ENCODE results near the gene MRAP. TPM values are rescaled to one million over a fixed set of nuclear protein-coding genes. Genes with fewer than 3 reads are reported as not detected.
"Not testable (repeated sequence)": the region's sequence is repeated elsewhere in the genome, so short reads cannot be mapped to it uniquely, and the experiment has no call there.

MRAP gene
- total RNA-seq, 1 donor from 2014 or later, result 3.4 TPM

DNA sequence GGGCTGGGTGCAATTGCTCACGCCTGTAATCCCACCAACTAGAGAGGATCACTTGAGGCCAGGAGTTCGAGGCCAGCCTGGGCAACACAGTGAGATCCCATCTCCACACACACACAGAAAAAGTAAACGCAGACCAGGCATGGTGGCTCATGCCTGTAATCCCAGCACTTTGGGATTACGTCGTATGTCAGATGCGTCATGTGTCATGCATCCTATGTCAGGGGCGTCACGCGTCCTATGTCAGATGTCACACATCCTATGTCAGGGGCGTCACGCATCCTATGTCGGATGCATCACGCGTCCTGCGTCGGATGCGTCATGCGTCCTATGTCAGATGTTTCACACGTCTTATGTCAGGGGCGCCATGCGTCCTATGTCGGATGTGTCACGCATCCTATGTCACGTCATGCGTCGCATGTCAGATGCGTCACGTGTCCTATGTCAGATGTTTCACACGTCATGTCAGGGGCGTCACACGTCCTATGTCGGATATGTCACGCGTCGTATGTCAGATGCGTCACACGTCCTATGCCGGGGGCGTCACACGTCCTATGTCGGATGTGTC lies 1.5 kb downstream of the MRAP start:
- no peak for DNase-seq

DNA sequence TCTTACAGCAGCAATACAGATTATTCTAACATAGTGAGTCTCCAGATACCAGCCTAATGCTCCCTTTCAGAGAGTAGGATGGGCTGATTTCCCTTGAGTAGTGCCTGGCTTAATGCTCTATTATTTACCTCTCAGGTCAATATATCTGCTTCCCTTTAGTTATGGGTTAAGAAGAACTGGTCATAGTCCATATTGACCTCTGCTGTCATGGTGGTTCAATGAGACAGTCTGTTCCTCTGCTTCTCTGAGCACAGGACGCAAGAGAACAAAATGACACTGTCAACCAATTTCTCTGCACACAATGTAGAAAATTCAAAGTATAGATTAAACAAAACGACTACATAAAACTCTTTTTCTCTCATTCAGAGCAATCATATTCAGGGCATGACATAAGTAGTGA lies 2.9 kb downstream of the MRAP start:
- DNase-seq, result no peak

DNA sequence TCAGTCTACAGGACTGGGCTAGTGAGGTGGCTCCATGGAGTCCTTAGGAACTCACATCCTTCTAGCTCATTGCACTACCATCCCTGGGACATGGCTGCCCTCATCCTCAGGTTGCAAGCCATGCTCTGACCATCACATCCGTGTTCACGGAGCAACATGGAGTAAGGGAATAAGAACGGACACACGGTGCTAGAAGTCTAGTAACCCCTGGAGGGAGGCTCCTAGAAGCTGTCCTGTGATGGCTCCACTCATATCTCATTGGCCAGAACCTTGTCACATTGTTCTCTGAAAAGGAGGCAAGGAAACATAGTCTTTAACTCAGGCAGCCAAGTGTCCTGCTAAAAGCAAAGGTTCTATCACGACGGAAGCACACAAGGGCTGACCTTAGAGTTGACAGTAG lies 3.9 kb downstream of the MRAP start:
- no peak for DNase-seq

DNA sequence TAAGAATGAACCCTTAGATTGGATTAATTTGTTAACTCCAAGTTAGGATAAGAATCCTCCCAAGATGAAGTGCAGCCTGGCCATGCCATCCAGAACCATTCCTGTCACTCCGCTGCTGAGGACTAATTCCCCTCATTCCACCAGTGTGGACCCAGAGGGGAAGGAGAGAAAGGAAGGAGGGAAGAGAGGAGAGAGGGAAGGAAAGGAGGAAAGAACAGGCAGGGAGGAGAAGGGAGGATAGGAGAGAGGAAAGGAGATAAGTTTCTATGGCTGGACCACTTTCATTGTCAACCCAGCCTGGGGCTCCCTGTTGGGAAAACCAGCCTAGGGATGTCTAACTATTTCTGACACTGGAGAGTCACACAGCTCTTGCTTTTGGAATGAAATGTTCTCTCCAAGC lies 4.7 kb downstream of the MRAP start:
- no peak for DNase-seq

DNA sequence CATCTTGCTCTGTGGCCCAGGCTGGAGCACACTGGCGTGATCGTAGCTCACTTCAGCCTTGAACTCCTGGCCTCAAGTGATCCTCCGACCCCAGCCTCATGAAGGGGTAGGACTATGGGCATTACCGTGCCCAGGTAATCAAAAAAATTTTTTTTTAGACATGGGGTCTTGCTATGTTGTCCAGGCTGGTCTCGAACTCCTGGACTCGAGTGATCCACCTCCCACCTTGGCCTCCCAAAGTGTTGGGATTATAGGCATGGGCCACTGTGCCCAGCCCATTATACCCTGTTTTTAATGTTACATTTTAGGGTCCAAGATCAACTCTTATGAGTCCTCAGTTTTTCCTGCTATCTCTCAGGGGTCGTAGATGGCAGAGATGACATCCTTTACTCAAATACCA lies 6.3 kb downstream of the MRAP start:
- no peak for DNase-seq

DNA sequence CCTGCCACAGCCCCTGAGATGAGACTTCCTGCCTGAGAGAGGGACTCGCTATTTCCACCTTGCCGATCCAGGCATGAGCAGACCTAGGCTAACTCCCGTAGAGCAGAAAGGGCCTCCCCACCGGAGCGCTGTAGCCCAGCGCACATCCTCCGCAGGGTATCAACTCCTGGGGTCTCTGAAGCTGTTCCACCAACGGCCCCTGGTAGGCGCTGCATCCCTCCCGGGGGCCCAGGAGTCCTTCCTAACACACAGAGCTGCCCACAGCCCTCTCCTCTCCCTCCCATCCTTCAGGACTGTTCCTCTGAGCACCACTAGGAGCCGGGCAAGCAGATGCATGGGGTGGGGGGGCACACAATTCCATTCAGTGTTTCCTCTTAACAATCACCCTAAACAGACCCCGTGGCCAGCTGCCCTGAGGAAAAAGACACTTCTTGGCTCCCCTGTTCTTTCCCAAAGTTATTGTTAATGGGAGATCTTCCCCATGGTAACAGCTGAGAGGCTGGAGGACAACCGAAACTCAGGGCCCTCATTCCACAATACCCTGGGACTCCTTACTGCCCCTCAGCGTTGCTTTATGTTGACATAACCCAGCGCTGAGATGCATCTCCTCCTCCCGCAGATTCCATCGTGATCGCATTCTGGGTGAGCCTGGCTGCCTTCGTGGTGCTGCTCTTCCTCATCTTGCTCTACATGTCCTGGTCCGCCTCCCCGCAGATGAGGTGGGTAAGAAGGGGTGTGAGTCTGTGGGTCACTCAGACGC lies 7.5 kb downstream of the MRAP start:
- DNase-seq, result no peak

DNA sequence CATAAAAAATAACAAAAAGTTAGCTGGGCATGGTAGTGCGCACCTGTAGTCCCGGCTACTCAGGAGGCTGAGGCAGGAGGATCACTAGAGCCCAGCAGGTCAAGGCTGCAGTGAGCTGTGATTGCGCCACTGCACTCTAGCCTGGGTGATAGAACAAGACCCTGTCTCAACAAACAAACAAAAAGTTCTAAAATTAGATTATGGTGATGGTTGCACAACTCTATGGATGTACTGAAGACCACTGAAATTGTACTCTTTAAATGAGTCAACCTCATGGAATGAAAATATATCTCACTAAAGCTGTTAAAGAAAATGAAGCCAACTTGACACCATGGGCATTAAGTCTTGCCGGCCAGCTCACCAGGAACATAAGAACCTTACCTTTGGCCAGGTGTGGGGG lies 9.1 kb downstream of the MRAP start:
- no peak for DNase-seq

DNA sequence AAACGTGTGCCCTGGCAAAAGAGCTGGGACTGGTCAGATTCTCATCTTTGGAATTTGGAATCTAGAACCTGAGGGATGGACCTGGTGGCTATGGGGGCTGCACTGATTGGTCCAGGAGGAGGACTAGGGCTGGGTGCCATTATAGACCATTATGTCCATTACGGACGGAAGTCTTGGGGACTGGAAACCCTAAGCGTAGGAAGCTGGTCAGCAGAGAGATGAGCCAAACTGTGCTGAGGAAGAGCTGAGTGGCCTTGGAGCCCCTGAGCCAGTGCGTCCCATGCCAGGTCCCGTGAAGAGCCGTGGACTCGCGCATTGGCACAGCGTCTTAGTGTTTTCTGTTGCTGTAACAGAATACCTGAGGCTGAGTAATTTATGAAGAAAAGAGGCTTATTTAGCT lies 10.0 kb downstream of the MRAP start:
- no peak for DNase-seq

DNA sequence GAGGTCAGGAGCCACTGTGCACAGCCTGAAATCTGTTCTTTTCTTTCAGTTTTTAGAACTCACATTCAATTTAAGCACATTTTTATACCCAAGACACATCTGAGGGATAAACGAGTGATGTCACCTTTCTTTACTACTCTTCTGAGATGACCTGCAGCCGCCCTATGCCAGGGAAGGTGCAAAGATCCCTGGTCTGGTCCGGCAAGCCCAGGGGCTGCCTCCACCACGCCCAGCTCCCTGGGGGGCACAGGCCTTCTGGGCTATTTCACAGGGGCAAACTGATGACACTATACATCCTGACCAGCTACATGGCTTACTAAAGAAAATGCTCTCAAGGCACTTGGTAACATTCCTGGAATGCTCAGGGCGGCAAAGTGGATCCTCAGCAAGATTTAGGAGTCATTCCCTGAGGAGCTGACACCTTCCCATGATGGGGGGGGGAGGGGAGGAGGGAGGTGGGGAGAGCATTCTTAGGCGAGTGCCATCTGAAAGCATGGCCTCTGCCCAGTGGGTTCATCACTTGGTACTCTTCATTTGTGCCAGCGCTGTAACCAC lies 11.3 kb downstream of the MRAP start:
- no peak for DNase-seq

DNA sequence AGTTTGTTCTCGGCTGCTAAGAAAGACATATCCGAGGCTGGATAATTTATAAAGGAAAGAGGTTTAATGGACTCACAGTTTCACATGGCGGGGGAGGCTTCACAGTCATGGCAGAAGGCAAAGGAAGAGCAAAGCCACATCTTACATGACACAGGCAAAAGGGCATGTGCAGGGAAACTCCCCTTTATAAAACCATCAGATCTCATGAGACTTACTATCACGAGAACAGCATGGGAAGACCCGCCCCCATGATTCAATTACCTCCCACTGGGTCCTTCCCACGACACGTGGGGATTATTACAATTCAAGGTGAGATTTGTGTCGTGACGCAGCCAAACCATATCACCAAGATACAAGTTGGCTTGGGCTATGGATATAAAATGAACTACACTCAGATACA lies 12.3 kb downstream of the MRAP start:
- DNase-seq, result not testable (repeated sequence)

DNA sequence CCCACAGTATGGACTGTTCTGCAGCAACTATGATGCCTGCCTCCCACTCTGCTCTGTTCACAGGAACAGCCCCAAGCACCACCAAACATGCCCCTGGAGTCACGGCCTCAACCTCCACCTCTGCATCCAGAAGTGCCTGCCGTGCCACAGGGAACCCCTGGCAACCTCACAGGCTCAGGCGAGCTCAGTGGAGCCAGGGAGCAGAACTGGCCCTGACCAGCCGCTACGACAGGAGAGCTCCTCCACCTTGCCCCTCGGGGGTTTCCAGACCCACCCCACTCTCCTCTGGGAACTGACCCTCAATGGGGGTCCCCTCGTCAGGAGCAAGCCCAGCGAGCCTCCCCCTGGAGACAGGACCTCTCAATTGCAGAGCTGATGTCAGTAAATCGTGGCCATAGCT lies 13.0 kb downstream of the MRAP start:
- DNase-seq, result no peak

DNA sequence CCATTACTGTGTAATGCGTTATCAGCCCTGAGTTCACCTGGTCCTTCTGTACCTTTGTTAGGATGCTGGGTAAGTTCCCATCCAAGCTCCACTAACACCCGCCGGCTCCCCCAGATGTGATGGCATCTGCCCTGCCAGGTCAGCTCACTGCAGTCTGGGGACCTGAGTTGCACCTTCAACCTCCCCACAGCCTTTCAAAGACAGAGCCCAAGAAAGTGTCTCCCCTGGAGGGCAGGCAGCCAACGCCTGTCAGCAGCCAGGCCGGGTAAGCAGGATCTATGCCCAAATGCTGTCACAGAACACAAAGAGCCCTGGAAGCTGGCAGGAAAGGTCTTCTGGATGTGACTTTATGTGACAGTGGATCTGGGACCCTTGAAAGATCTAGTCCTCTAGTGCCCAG lies 13.7 kb downstream of the MRAP start:
- no peak for DNase-seq

DNA sequence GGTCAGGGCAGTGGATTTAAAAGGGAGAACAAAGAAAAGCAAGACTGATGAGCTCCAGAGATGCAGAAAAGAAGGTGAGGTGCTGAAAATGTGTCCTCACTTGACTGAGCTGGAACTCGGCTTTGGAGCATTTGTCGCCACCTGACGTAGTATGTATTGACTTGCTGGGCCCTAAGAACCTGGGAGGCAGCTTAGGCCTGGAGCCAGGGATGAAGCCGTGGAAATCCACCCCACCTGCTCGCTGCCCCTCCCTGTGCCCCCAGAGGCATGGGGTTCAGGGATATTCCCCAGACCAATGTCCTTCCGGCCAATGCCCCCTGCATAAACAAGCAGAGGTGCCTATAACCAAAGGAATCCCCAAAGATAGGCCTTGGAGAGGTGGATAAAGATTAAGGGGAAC lies 14.3 kb downstream of the MRAP start:
- no peak for DNase-seq

DNA sequence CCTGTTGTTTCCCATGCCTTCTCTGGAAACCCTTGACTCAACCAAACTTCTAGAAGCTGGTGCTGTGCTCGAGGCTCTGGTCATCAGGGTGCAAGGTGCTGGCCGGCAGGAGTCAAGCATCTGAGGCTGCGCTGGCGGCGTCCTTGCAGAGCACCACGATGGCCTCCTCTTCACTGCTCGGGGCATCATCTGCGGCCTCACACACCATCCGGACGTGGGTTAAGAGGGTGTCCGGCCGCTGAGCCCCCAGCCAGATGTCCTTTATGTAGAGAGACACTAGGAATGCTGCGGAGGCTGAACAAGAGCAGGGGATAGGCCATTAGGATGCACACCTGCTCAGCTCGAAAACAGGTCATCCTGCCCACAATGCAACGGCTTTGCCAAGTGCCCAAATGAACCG lies 16.2 kb downstream of the MRAP start:
- DNase-seq, result no peak

DNA sequence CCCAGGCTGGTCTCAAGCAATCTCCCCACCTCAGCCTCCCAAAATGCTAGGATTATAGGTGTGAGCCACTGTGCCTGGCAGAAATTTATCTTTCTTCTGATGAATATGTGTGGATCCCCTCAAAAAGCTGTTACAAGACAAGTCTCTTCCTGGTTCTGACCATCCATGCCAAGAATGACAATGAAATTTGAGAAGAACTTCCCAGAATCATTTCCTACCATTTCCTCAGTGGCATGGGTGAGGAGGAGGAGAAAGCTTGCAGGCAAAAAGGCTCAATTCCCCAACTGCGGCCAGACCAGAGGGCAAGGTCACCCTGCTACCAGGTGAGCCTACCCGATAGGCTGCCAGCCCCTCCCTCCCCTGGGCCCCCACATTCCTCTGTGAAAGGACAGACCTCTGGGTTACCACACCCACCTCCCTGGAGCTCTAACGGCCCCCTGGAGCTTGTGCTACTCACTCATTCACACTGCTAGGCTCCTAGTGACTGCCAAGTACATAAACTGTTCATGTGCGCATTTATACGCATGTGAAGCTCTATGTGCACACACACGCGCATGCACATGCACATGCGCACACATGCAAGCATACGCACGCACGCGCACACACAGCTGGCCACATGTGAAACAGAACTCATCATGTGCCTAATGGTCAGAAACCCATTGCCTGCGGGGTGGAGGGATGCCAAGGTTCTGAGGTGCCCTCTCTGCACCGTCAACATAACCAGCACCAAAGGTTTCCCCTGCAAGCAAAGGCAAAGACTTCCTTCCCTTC lies 17.0 kb downstream of the MRAP start:
- DNase-seq, result no peak

DNA sequence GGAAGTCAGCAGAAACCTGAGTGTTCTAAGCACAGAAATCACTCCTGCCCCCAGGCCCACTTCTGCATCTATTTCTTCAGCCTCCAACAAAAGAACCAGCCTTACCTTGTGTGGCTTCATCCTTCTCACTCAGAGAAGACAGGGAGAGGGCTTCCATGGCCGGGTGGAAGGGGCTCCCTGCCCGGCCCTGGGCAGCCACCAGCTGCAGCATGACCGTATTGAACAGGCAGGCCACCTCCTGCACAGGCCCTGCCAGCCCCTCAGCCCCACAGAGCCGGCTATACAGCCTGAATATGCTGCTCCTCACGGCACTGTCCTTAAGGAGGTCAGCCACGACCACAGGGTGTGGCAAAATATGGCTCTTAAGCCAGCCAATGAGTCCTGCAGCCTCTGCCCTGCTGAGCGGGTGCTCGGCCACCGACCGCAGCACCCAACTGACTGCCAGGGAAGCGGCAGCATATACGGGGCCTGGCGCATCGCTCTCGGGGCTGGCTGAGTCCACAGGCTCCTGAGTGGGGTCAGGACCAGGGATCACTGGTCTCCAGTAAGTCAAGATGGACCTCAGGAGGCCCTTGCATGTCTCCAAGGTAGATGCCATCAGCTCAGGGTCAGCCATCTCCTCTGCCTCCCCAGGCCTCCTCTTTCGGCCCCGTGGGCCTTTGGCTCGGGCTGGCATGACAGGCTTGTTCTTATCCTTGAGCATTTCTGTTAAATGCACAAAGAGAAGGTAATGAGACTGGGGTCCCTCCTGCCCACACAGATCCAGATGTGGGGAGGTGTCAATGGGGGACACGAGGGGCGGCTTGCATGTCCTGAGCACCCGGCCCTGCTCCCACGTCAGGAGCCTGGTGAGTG lies 17.9 kb downstream of the MRAP start:
- no peak for DNase-seq

DNA sequence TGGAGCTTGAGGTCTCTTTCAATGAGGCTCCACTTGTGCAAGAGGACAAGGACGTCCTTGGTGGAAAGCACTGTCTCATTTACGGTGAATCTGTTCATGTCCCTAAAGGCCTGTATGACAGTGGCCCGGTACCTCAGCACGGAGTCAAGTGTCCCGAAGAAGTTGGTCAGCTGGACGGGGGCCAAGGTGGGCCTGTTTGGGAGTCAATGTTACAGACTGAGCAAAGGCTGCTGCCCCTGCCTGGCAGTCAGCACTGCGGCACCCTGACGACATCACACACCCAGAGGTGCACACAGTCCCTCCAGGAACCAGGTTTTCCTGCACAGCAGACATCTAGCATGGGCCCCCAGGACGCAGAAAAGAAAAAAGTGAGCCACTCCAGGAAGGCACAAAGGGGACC lies 19.1 kb downstream of the MRAP start:
- no peak for DNase-seq

DNA sequence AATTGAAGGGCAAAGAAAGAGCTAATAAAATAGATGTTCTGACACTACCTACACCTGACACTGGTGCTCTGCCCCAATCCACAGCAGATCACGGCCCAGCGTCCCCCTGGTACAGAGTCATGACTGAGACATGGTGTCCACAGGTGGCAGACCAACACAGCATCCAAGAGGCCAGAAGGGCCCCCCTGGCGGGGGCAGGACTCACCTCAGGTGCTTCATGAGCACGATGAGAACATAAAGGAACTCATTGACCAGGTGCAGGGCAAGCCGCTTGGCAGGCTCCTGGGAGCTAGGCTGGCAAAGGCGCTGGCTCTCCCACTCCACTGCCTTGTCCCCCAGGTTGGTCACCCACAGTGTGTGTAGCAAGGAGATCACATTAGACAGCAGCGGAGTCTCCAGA lies 20.4 kb downstream of the MRAP start:
- no peak for DNase-seq

DNA sequence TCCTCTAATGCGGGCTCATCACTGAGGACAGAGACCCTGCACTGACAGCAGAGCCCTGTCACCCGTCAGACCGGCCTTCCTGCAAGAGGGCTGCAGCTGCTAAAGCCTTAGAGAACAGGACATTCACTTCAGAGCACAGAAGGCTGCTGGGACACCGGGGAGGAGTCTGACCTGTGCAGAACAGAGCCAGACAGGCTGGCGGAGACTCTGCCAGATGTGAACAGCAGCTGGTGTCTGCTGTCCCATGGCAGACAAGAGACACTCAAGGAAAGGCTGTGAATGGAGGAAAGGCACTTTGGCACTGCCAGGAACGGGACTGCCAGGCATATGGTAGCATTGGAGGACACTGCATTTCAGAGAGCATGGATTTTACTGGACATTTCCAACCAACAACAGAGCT lies 21.4 kb downstream of the MRAP start:
- no peak for DNase-seq

DNA sequence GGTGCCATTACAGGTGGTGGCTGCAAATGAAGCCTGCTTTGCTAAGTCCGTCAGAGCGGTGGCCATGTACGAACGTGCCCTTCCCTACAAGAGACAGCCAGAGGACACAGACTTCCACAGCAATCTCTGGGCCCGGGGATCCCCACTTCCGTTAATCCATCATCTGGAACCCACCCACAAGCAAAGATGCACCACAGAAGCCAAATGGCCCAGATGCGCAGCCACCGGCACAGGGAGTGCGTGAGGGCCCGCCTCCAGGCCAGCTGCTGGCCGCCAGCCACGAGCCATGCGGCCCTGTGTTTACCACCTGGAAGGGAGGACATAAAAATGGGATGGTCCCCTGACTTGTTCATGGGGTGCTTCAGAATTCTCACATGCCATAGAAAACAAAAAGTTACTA lies 22.1 kb downstream of the MRAP start:
- DNase-seq, result no peak

DNA sequence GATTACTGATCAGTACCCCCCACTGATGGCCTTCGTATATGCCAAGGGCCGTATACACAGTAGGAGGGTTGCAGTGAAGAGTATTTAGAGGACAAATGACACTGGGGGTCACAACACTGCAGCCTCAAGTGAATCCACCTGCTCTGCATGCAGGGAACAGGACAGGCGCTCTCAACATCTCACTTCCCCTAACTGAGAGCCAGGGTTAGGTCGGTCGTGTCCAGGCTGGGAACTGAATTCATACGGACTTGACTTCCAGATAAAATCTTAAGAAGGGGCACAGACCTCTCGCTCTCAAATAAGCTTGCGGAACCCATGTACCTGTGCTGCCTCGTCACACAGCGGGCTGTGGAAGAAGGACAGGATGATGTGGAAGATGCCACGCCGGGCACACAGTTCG lies 22.8 kb downstream of the MRAP start:
- DNase-seq, result no peak

DNA sequence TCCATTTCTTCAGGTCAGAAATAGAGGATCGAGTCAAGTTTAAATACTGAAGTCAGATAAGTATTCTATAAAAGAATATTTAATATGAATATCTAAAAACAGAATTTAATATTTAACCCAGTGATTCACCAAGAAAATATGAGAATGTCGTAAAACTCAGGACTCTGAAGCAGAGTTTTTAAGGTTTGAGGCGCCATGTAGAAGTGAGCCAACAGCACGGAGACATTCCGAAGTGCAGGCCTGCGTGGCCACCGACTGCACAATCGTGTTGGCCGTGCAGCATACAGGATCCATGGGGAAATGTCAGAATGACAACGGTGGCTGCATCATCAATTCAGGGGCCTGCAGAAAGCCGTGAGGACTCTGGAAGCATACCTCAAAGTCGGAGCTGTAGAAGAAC lies 23.4 kb downstream of the MRAP start:
- no peak for DNase-seq

DNA sequence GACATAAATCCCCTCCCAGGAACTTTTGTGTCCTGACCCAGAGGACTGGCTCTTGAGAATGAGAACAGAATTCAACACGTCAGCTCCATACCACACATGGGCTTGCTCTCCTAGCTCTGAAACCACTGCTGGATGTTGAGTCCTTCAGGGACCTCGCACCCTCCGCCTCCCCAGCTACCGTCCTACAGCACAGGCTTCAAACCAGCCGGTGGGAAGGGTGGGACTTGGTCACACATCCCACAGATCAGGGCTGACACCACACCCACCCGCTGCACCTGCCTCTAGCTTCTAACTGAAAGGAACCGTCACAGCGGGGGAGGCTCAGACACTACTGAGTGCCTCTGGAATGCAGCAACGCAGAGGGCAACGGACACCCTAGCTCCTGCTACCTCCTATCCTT lies 24.0 kb downstream of the MRAP start:
- DNase-seq, result no peak

All from skin of body (tissue), 2 donors.